GM23248 (cell line): ENCODE results near the gene CASP12. TPM values are rescaled to one million over a fixed set of nuclear protein-coding genes. Genes with fewer than 3 reads are reported as not detected.

Experiments
- DNase-seq: peaks from one replicate; pipeline ENCODE4 v3.0.0-alpha.2; 2015
- H2AFZ ChIP-seq: fragments of 200-600 bp; sonication (generic); 2 replicates; pipeline ENCODE4 v1.6.1; 2016; ENCODE audit warnings: antibody characterized with exemption
- H3F3A ChIP-seq: fragments of 200-600 bp; sonication (generic); 2 replicates; pipeline ENCODE4 v1.6.1; 2016; ENCODE audit warnings: mild to moderate bottlenecking, antibody characterized with exemption, mixed run types; ENCODE audit not compliant: insufficient read depth
- H3K27ac ChIP-seq: fragments of 200-600 bp; sonication (generic); 2 replicates; pipeline ENCODE4 v1.5.1; 2016; ENCODE audit warnings: mild to moderate bottlenecking
- H3K27me3 ChIP-seq: fragments of 200-600 bp; sonication (generic); replicated peaks from 2 replicates; pipeline ENCODE4 v1.6.1; 2016; ENCODE audit warnings: mild to moderate bottlenecking; ENCODE audit not compliant: insufficient read depth
- H3K36me3 ChIP-seq: fragments of 200-600 bp; sonication (generic); 2 replicates; pipeline ENCODE4 v1.6.1; 2016; ENCODE audit warnings: low read depth, mild to moderate bottlenecking
- H3K4me1 ChIP-seq: fragments of 200-600 bp; sonication (generic); 2 replicates; pipeline ENCODE4 v1.6.1; 2016; ENCODE audit warnings: mild to moderate bottlenecking; ENCODE audit not compliant: insufficient read depth
- H3K4me2 ChIP-seq: fragments of 200-600 bp; sonication (generic); one replicate; pipeline ENCODE4 v1.6.1; 2016; ENCODE audit warnings: mild to moderate bottlenecking; ENCODE audit not compliant: unreplicated experiment
- H3K4me3 ChIP-seq: fragments of 200-600 bp; sonication (generic); 2 replicates; pipeline ENCODE4 v1.5.1; 2016; ENCODE audit warnings: mild to moderate bottlenecking
- H3K79me2 ChIP-seq: fragments of 200-600 bp; sonication (generic); 2 replicates; pipeline ENCODE4 v1.6.1; 2016; ENCODE audit warnings: mild to moderate bottlenecking; ENCODE audit not compliant: insufficient read depth
- H3K9ac ChIP-seq: fragments of 200-600 bp; sonication (generic); 2 replicates; pipeline ENCODE4 v1.6.1; 2016; ENCODE audit warnings: mild to moderate bottlenecking
- H3K9me2 ChIP-seq: fragments of 200-600 bp; sonication (generic); 2 replicates; pipeline ENCODE4 v1.6.1; 2016; ENCODE audit warnings: mixed run types, mild to moderate bottlenecking, moderate library complexity; ENCODE audit not compliant: insufficient read depth
- H3K9me3 ChIP-seq: fragments of 200-600 bp; sonication (generic); one replicate; pipeline ENCODE4 v1.6.1; 2017; ENCODE audit warnings: low read depth
- H4K20me1 ChIP-seq: fragments of 200-600 bp; sonication (generic); 2 replicates; pipeline ENCODE4 v1.6.0; 2016; ENCODE audit not compliant: insufficient read depth
- EZH2 ChIP-seq: fragments of 200-600 bp; sonication (generic); IDR thresholded peaks from 2 replicates; pipeline ENCODE4 v1.6.1; 2018; ENCODE audit warnings: antibody characterized with exemption, mild to moderate bottlenecking; ENCODE audit not compliant: insufficient read depth, poor library complexity, severe bottlenecking
- EZH2phosphoT487 ChIP-seq: fragments of 200-600 bp; sonication (generic); IDR thresholded peaks from 2 replicates; pipeline ENCODE4 v1.6.1; 2018; ENCODE audit warnings: antibody characterized with exemption, moderate library complexity, mild to moderate bottlenecking, low read depth; ENCODE audit not compliant: insufficient read depth
- WGBS, 2 experiments: methylation state at CpG; one replicate each; pipeline ENCODE4 v1.1.6; 2015 to 2017; ENCODE audit warnings: low lambda C conversion rate in 2 of 2, low coverage in 1 of 2; ENCODE audit errors: missing lambda C conversion rate in 2 of 2; 5-methylcytosine and 5-hydroxymethylcytosine counted together
- in situ Hi-C: fragments of 300-500 bp; cut with MboI; formaldehyde crosslinking; loops from 2 replicates; pipeline ENCODE4 v1.15.0; 2020
- polyA plus RNA-seq: library from polyadenylated mRNA; unstranded; fragments of >200 nt; fragmentation: Nextera tagmentation; extraction: Ambion mirVana; gene quantifications from 2 replicates; pipeline ENCODE4 v1.2.1, GENCODE V29; 2016
- total RNA-seq: library from RNA; depleted of rRNA; stranded (reverse); fragments of >200 nt; shearing (Covaris generic); gene quantifications from 2 replicates; pipeline ENCODE4 v1.2.3, GENCODE V29; 2014

CASP12 gene
- total and polyA plus RNA-seq, 2 experiments from 2014 or later = not detected

DNA sequence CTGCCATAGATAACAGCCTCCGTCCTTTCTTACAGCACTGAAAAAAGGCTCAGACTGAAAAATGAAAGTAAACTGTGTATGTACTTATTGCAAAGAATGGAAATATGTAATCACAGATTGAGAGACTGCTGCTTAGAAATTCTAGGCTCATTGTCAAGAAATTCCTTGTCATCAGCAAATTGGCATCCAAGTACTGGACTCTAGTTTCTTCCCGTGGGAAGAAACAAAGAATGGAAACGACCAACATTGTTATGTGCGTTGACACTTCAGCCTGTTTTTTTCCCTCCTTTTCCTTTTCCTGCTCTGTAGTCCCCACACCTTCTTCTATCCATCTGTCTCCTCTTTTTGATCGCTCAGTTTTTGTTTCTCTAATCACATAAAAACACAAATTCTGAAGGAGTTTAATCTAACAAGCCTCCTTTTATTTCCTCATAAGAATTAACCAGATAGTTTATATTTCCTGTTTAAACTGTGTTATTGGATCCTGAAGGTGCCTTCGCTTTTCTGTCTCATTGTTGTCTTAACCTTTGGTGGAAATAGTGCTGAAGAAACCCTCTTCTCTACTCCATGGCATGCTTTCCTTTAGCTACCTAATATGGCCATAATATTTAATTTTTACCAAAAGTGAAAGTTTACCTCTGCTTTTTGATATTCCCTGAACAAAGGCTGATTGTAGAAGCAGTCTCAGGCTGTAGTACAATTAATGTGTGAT is 20.0 kb upstream of the CASP12 start:
- peak overlapping the region; percentile 39 for H3K9ac ChIP-seq
- WGBS, 2 experiments = 17 to 21% methylated on average over 6 of the region's 6 CpGs

DNA sequence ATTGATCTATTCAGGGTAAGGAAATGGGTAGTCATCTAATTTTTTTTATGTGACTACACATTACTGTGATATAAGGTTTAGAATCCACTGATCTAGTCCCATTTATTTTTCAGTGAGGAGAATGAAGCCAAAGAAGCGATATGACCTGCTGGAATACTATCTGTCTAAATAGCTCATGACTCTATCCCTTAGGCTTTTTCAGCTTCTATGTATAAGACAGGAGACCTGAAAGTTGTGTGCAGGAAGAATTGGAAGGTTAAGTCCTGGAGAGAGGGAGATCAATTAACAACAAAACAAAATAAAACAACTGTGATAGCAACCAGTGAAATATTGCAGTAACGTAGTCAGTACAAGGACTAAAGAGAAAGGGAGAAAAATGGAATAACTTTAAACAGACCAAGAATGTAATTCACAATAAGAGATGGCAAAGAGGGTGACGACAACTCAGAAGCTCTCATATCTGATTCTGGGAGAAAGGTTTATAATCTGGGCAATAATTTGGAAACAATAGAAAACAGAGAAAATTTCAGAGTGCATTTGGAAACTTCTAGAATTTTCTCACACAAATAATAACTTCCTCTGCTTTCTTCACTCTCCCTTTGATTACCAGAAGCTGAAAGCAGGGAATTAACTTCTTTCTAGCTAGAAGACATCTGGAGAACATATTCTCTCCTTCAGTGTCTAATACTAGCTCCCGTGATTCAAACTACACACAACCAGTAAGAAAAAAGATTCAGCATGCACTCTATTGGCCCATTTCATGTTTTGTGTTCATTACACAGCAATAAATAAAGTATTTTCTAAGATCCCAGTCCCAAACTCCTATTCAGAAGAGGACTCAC is 19.2 kb upstream of the CASP12 start:
- no peak for TF ChIP-seq EZH2phosphoT487
- TF ChIP-seq EZH2 = no peak
- H3K27me3 ChIP-seq = no peaks in the 10 kb centered on the region
- WGBS, 2 experiments = 20 to 28% methylated on average over 4 of the region's 4 CpGs

More for the DNA sequence above, 20.0 kb upstream of the CASP12 start:
- Histone ChIP-seq H3K79me2 (no peaks in the 10 kb centered on the region), H3K4me1 (peaks cover 9% of the 10 kb centered on the region), H3K9me3 (no peaks in the 10 kb centered on the region), H3K27ac (peak overlapping the region; percentile 34), H3K27me3 (no peaks in the 10 kb centered on the region), H2AFZ (peak overlapping the region; percentile 70), H3K4me3 (peak overlapping the region; percentile 69), H3K4me2 (peak overlapping the region; percentile 88), H4K20me1 (no peaks in the 10 kb centered on the region), H3F3A (no peaks in the 10 kb centered on the region), H3K36me3 (no peaks in the 10 kb centered on the region), H3K9me2 (no peaks in the 10 kb centered on the region)
- DNase-seq = peak; percentile 79
- in situ Hi-C loops = no loop called here
- TF ChIP-seq EZH2 (no peak), EZH2phosphoT487 (no peak)

DNA sequence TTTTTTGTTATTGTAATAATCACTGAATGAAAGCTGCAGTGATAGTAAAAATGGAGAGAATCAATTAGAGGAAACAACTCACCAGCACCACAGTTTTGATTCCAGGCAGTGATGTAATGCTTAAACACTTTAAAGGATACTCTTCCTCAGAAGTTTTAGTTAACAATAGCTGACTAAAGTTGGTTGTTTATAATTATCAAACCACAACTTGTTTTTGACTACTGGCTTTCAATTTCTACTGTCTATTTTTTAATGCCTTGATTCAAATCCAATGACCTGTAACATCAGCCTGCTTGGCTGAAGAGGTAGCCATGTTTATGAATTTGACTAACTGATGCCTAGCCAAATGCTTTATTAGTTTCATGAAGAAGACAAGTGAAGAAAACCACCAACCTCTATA is 18.2 kb upstream of the CASP12 start:
- H3K9me2 ChIP-seq = no peaks in the 10 kb centered on the region
- peaks cover 9% of the 10 kb centered on the region for H3K4me1 ChIP-seq
- no peak overlapping the region for H3K27ac ChIP-seq
- no peaks in the 10 kb centered on the region for H3K9me3 ChIP-seq
- no peaks in the 10 kb centered on the region for H3K79me2 ChIP-seq
- H3K9ac ChIP-seq = no peak overlapping the region
- H3K4me3 ChIP-seq = no peak overlapping the region
- H3K4me2 ChIP-seq = no peak overlapping the region
- TF ChIP-seq EZH2 (no peak), EZH2phosphoT487 (no peak)
- DNase-seq = peak; percentile 5
- in situ Hi-C loops = no loop called here
- no peaks in the 10 kb centered on the region for H4K20me1 ChIP-seq
- H2AFZ ChIP-seq = no peak overlapping the region
- no peaks in the 10 kb centered on the region for H3K27me3 ChIP-seq
- no peaks in the 10 kb centered on the region for H3F3A ChIP-seq
- no peaks in the 10 kb centered on the region for H3K36me3 ChIP-seq

More for the DNA sequence above, 19.2 kb upstream of the CASP12 start:
- Histone ChIP-seq H3K9me2 (no peaks in the 10 kb centered on the region), H4K20me1 (no peaks in the 10 kb centered on the region), H3K27ac (no peak overlapping the region; the same call in 1 of the 2 replicates), H3K79me2 (no peaks in the 10 kb centered on the region), H2AFZ (peak overlapping the region; percentile 70), H3K4me3 (peak overlapping the region; percentile 69), H3K4me2 (peak overlapping the region; percentile 88), H3K36me3 (no peaks in the 10 kb centered on the region), H3K4me1 (peaks cover 9% of the 10 kb centered on the region), H3K9ac (peak overlapping the region; percentile 39), H3F3A (no peaks in the 10 kb centered on the region), H3K9me3 (no peaks in the 10 kb centered on the region)
- DNase-seq = no peak
- in situ Hi-C loops = no loop called here

DNA sequence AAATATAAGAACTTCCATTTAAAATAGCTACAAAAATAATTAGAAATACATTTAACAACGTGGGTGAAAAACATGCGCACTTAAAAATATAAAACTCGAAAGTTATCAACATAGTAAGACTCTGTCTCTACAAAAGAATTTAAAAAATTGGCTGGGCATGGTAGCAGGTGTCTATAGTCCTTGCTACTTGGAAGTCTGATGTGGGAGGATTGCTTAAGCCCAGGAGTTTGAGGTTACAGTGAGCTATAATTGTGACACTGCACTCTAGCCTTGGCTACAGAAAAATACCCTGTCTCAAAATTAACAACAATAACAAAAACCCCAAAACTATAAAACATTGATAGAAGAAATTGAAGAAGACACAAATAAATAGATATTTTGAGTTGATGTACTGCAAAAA is 13.8 kb upstream of the CASP12 start:
- WGBS, 2 experiments = 66 to 77% methylated on average over 3 of the region's 3 CpGs
- no peaks in the 10 kb centered on the region for H3K9me3 ChIP-seq
- H3K9ac ChIP-seq = no peak overlapping the region
- no peak overlapping the region for H3K4me3 ChIP-seq
- H3K27ac ChIP-seq = no peak overlapping the region
- no peak overlapping the region for H3K4me2 ChIP-seq
- no peaks in the 10 kb centered on the region for H3F3A ChIP-seq
- DNase-seq = no peak
- no peaks in the 10 kb centered on the region for H3K36me3 ChIP-seq
- H3K4me1 ChIP-seq = no peaks in the 10 kb centered on the region
- H3K27me3 ChIP-seq = no peaks in the 10 kb centered on the region
- H3K9me2 ChIP-seq = no peaks in the 10 kb centered on the region
- no peaks in the 10 kb centered on the region for H3K79me2 ChIP-seq
- no peaks in the 10 kb centered on the region for H4K20me1 ChIP-seq
- no peak for TF ChIP-seq EZH2phosphoT487
- no peak for TF ChIP-seq EZH2
- no peak overlapping the region for H2AFZ ChIP-seq
- in situ Hi-C loops = no loop called here
